Lower lobe of right lung (tissue), 2 donors: ENCODE data around the gene ACVR2A. TPM values are rescaled to one million over a fixed set of nuclear protein-coding genes. Genes with fewer than 3 reads are reported as not detected.

Experiments
- ATAC-seq, 2 donors: fragments of 200-7000 bp; cut with Tn5 transposase; one replicate each; pipeline ENCODE4 v1.9.1; 2020 to 2022; ENCODE audit warnings: mild to moderate bottlenecking in 2 of 2, moderate library complexity in 2 of 2
- DNase-seq: peaks from one replicate; pipeline ENCODE4 v3.0.0-alpha.2; 2020
- H3K27ac ChIP-seq: fragments of 200-600 bp; one replicate; pipeline ENCODE4 v1.8.0; 2022
- H3K27me3 ChIP-seq: fragments of 200-600 bp; one replicate; pipeline ENCODE4 v1.8.0; 2022; ENCODE audit warnings: low read depth
- H3K36me3 ChIP-seq: fragments of 200-600 bp; one replicate; pipeline ENCODE4 v1.8.0; 2022; ENCODE audit warnings: mild to moderate bottlenecking
- H3K4me1 ChIP-seq: fragments of 200-600 bp; one replicate; pipeline ENCODE4 v1.8.0; 2022
- H3K4me3 ChIP-seq: fragments of 200-600 bp; one replicate; pipeline ENCODE4 v1.8.0; 2022; ENCODE audit warnings: mild to moderate bottlenecking
- H3K9me3 ChIP-seq: fragments of 200-600 bp; one replicate; pipeline ENCODE4 v1.8.0; 2022
- CTCF ChIP-seq: fragments of 200-600 bp; IDR thresholded peaks from one replicate; pipeline ENCODE4 v1.8.0; 2022; ENCODE audit warnings: antibody characterized with exemption, mild to moderate bottlenecking
- intact Hi-C: fragments of 100-400 bp; cut with DNase I; formaldehyde crosslinking; loops from one replicate; pipeline ENCODE4 v1.11.0; 2022
- total RNA-seq: library from RNA; stranded (reverse); fragmentation: NEBNext Ultra II Directional; extraction: Animal tissue kit (Norgen Biotek cat#: 25700); gene quantifications from one replicate; pipeline ENCODE4 v1.2.1, GENCODE V29; 2021
- donor health status: DM: no; HTN: yes; CAD: no; lungs with severe emphysema.

Gene ACVR2A
- total RNA-seq, 1 donor from 2014 or later = 18.2 TPM

GRCh38 chr2:147952118-147952517, 107.3 kb downstream of the ACVR2A start:
- no peak for TF ChIP-seq CTCF
- ATAC-seq = no peak
- Histone ChIP-seq H3K27ac (no peak overlapping the region), H3K4me1 (no peaks in the 10 kb centered on the region), H3K27me3 (no peaks in the 10 kb centered on the region), H3K9me3 (no peaks in the 10 kb centered on the region), H3K4me3 (no peak overlapping the region), H3K36me3 (peaks cover 40% of the 10 kb centered on the region)
- no peak for DNase-seq
- intact Hi-C loops = no loop called here

GRCh38 chr2:147968571-147968970, 123.7 kb downstream of the ACVR2A start:
- ATAC-seq (no peak), DNase-seq (no peak)
- intact Hi-C loops = no loop called here
- no peak for TF ChIP-seq CTCF
- Histone ChIP-seq H3K27me3 (no peaks in the 10 kb centered on the region), H3K4me3 (no peak overlapping the region), H3K36me3 (peaks cover 15% of the 10 kb centered on the region), H3K27ac (no peak overlapping the region), H3K4me1 (no peaks in the 10 kb centered on the region), H3K9me3 (peaks cover 7% of the 10 kb centered on the region)

GRCh38 chr2:147976102-147976501, 131.3 kb downstream of the ACVR2A start:
- H3K9me3 ChIP-seq = peaks cover 7% of the 10 kb centered on the region
- peaks cover 2% of the 10 kb centered on the region for H3K4me1 ChIP-seq
- no peak overlapping the region for H3K27ac ChIP-seq
- intact Hi-C loops = no loop called here
- ATAC-seq (no peak), DNase-seq (no peak)
- peaks cover 15% of the 10 kb centered on the region for H3K36me3 ChIP-seq
- no peaks in the 10 kb centered on the region for H3K27me3 ChIP-seq
- no peak for TF ChIP-seq CTCF
- H3K4me3 ChIP-seq = no peak overlapping the region

- H3K4me3 ChIP-seq = no peak overlapping the region
- intact Hi-C loops = no loop called here
- peaks cover 7% of the 10 kb centered on the region for H3K9me3 ChIP-seq
- H3K36me3 ChIP-seq = peaks cover 7% of the 10 kb centered on the region
- DNase-seq = no peak
- peaks cover 8% of the 10 kb centered on the region for H3K4me1 ChIP-seq
- no peak for ATAC-seq
- H3K27ac ChIP-seq = no peak overlapping the region
- TF ChIP-seq CTCF = no peak
- H3K27me3 ChIP-seq = no peaks in the 10 kb centered on the region
Observed at GRCh38 chr2:147977679-147978078, 132.8 kb downstream of the ACVR2A start.

Other genes with a start within 250 kb of the ACVR2A start
- gene ORC4, start 175.7 kb downstream of the ACVR2A start, total RNA-seq = 41.3 TPM
- gene MBD5, start 176.1 kb downstream of the ACVR2A start, total RNA-seq = 46.3 TPM